HepG2 (cell line): Measurements from ENCODE around the gene PGA3. TPM values are rescaled to one million over a fixed set of nuclear protein-coding genes. Genes with fewer than 3 reads are reported as not detected.
A peak's percentile ranks its signal among the peaks of the same experiment; 100 is the strongest.

Experiments
- DPF2 ChIP-seq: sonication (generic); formaldehyde crosslinking; IDR thresholded peaks from 2 replicates; pipeline ENCODE4 v1.4.0; 2020; ENCODE audit warnings: mild to moderate bottlenecking, low read depth, missing genetic modification reagents, borderline replicate concordance
- KLF12 ChIP-seq: sonication (generic); formaldehyde crosslinking; IDR thresholded peaks from 2 replicates; pipeline ENCODE4 v1.4.0; 2020; ENCODE audit warnings: missing genetic modification reagents, borderline replicate concordance
- MEIS2 ChIP-seq: sonication (generic); formaldehyde crosslinking; IDR thresholded peaks from 2 replicates; pipeline ENCODE4 v1.9.0; 2021; ENCODE audit warnings: mild to moderate bottlenecking, missing genetic modification reagents
- MYC ChIP-seq: sonication (generic); formaldehyde crosslinking; IDR thresholded peaks from 2 replicates; pipeline ENCODE4 v1.9.0; 2021; ENCODE audit warnings: missing genetic modification reagents, borderline replicate concordance
- NFYC ChIP-seq: IDR thresholded peaks from 2 replicates; pipeline ENCODE4 v1.6.1; 2016; ENCODE audit warnings: missing genetic modification reagents, missing compliant biosample characterization
- RFXANK ChIP-seq: IDR thresholded peaks from 2 replicates; pipeline ENCODE4 v1.6.1; 2016
- SIN3A ChIP-seq: IDR thresholded peaks from 2 replicates; pipeline ENCODE4 v1.6.1; 2011; ENCODE audit warnings: low read depth, mild to moderate bottlenecking, control low read depth, low read length, borderline replicate concordance
- SMAD3 ChIP-seq: sonication (generic); formaldehyde crosslinking; IDR thresholded peaks from 2 replicates; pipeline ENCODE4 v1.4.0; 2020; ENCODE audit warnings: missing genetic modification reagents
- TBX2 ChIP-seq: sonication (generic); formaldehyde crosslinking; IDR thresholded peaks from 2 replicates; pipeline ENCODE4 v1.5.0; 2020; ENCODE audit warnings: missing genetic modification reagents, mild to moderate bottlenecking, borderline replicate concordance
- ZMAT3 ChIP-seq: sonication (generic); formaldehyde crosslinking; conservative IDR thresholded peaks from 2 replicates; pipeline ENCODE4 v1.7.0; 2021; ENCODE audit warnings: missing genetic modification reagents
- ZNF317 ChIP-seq: sonication (generic); formaldehyde crosslinking; IDR thresholded peaks from 2 replicates; pipeline ENCODE4 v1.5.0; 2020; ENCODE audit warnings: mild to moderate bottlenecking, missing genetic modification reagents
- ZNF430 ChIP-seq: sonication (generic); formaldehyde crosslinking; IDR thresholded peaks from 2 replicates; pipeline ENCODE4 v1.9.0; 2021; ENCODE audit warnings: mild to moderate bottlenecking, missing genetic modification reagents
- ZNF776 ChIP-seq: sonication (generic); formaldehyde crosslinking; IDR thresholded peaks from 2 replicates; pipeline ENCODE4 v1.4.0; 2020; ENCODE audit warnings: mild to moderate bottlenecking, missing genetic modification reagents
- ZSCAN31 ChIP-seq: sonication (generic); formaldehyde crosslinking; IDR thresholded peaks from 2 replicates; pipeline ENCODE4 v1.5.0; 2020; ENCODE audit warnings: low read depth, mild to moderate bottlenecking, missing genetic modification reagents
- polyA plus RNA-seq, 8 experiments: library from polyadenylated mRNA; depleted of rRNA in 3 of 8; stranded (reverse) in 7 of 8; unstranded in 1 of 8; fragments of >200 nt; fragmentation: Illumina TruSeq in 4 of 8; extraction: Trizol in 4 of 8; gene quantifications; 2 replicates each; pipeline versions ENCODE4 v1.2.1 to v1.2.3, GENCODE V29; 2011 to 2016; ENCODE audit warnings: low read depth in 4 of 8, missing spikeins in 1 of 8, mixed read lengths in 1 of 8; ENCODE audit not compliant: insufficient read depth in 1 of 8
- total RNA-seq, 5 experiments: library from RNA; depleted of rRNA; stranded (reverse); fragments of >200 nt; fragmentation: Illumina TruSeq; extraction: Trizol; gene quantifications; 2 replicates each; pipeline ENCODE4 v1.2.3, GENCODE V29; 2016; ENCODE audit warnings: low read depth in 1 of 5
- TF ChIP-seq, protein P1 (sequence below): IDR thresholded peaks from 2 replicates; pipeline ENCODE4 v1.6.1; 2016; ENCODE audit warnings: mild to moderate bottlenecking
- TF ChIP-seq, protein P2 (sequence below): sonication (generic); formaldehyde crosslinking; IDR thresholded peaks from 2 replicates; pipeline ENCODE4 v1.5.0; 2020; ENCODE audit warnings: mild to moderate bottlenecking, missing genetic modification reagents, moderate library complexity
- TF ChIP-seq, protein P3 (sequence below): sonication (generic); formaldehyde crosslinking; IDR thresholded peaks from 2 replicates; pipeline ENCODE4 v1.8.0; 2023; ENCODE audit warnings: mild to moderate bottlenecking, missing genetic modification reagents
- TF ChIP-seq, protein P4 (sequence below): sonication (generic); formaldehyde crosslinking; IDR thresholded peaks from 2 replicates; pipeline ENCODE4 v1.4.0; 2020; ENCODE audit warnings: low read depth, missing genetic modification reagents
- TF ChIP-seq, protein P5 (sequence below): sonication (generic); formaldehyde crosslinking; IDR thresholded peaks from 2 replicates; pipeline ENCODE4 v1.8.0; 2022; ENCODE audit warnings: missing genetic modification reagents, mild to moderate bottlenecking, inconsistent platforms, borderline replicate concordance

Gene PGA3
- total and polyA plus RNA-seq, 2 of the 13 experiments (the other 11 are each of a cell fraction or from before 2014, with no cell fraction given): not detected

DNA sequence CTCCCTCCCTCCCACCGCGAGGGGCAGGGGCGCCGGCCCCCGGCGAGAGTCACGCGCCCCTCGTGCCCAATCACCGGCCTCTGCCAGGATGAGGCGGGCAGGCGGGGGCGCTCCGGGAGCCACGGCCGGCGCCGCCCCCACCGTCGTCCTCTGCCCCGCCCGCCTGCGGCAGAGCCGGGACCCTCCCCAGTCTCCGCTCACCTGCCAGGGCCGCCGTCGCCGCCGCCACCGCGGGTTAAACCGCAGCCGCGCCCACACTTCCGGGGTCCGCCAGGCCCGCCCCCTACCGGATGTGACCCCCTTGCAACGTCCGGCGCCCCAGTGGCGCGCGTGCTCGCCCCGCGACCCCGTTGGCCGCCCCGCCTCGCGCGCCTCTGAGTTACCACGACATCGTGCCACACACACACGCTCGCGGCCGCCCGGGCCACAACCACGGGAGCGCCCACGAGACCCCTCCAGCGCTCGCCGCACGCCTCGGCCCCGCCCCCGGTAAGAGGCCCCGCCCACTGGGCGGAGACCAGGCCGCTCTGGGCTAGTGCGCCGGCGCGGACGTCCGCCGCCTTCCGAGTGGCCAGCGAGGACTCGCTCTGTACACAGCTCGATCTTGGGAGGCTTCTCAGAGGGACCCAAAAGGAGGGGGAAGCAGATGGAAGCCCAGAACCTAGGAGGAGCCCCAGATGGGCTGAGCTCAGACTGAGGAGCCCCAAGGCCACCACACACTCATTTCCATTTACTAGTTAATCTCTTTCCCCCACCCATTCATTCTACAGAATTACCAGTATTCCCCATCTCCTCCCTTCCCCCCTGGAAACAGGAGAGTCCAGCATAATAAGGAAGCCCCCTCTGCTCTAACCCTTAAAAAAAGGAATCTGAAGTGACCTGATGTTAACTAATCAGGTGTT, 41.9 kb upstream of the PGA3 start, which contains the start of gene VPS37C (continued):
- TF ChIP-seq NFYC (CRISPR knock-in tag) (peak; percentile 76), TBX2 (peak; percentile 69), MEIS2 (CRISPR knock-in tag) (0 out of 2 replicates have a peak, but pooled peaks have one; percentile 45), ZNF776 (CRISPR knock-in tag) (0 out of 2 replicates have a peak, but pooled peaks have one; percentile 13), ZNF317 (CRISPR knock-in tag) (0 out of 2 replicates have a peak, but pooled peaks have one; percentile 6), ZMAT3 (CRISPR knock-in tag) (0 out of 2 replicates have a peak, but pooled peaks have one; percentile 74), RFXANK (no peak), KLF12 (CRISPR knock-in tag) (peak; percentile 75; the same call in 1 of the 2 replicates), SMAD3 (CRISPR knock-in tag) (peak; percentile 18; the same call in 1 of the 2 replicates), ZNF430 (CRISPR knock-in tag) (peak; percentile 93), DPF2 (CRISPR knock-in tag) (0 out of 2 replicates have a peak, but pooled peaks have one; percentile 13), SIN3A (peak; percentile 44; the same call in 1 of the 2 replicates), MYC (CRISPR knock-in tag) (peak; percentile 83), ZSCAN31 (peak; percentile 44; the same call in 1 of the 2 replicates)
- TF ChIP-seq, protein P1, sequence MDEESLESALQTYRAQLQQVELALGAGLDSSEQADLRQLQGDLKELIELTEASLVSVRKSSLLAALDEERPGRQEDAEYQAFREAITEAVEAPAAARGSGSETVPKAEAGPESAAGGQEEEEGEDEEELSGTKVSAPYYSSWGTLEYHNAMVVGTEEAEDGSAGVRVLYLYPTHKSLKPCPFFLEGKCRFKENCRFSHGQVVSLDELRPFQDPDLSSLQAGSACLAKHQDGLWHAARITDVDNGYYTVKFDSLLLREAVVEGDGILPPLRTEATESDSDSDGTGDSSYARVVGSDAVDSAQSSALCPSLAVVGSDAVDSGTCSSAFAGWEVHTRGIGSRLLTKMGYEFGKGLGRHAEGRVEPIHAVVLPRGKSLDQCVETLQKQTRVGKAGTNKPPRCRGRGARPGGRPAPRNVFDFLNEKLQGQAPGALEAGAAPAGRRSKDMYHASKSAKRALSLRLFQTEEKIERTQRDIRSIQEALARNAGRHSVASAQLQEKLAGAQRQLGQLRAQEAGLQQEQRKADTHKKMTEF: peak; percentile 22; the same call in 1 of the 2 replicates
- TF ChIP-seq, protein P2, sequence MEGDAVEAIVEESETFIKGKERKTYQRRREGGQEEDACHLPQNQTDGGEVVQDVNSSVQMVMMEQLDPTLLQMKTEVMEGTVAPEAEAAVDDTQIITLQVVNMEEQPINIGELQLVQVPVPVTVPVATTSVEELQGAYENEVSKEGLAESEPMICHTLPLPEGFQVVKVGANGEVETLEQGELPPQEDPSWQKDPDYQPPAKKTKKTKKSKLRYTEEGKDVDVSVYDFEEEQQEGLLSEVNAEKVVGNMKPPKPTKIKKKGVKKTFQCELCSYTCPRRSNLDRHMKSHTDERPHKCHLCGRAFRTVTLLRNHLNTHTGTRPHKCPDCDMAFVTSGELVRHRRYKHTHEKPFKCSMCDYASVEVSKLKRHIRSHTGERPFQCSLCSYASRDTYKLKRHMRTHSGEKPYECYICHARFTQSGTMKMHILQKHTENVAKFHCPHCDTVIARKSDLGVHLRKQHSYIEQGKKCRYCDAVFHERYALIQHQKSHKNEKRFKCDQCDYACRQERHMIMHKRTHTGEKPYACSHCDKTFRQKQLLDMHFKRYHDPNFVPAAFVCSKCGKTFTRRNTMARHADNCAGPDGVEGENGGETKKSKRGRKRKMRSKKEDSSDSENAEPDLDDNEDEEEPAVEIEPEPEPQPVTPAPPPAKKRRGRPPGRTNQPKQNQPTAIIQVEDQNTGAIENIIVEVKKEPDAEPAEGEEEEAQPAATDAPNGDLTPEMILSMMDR (CRISPR knock-in tag): peak; percentile 2; the same call in 1 of the 2 replicates
- TF ChIP-seq, protein P3, sequence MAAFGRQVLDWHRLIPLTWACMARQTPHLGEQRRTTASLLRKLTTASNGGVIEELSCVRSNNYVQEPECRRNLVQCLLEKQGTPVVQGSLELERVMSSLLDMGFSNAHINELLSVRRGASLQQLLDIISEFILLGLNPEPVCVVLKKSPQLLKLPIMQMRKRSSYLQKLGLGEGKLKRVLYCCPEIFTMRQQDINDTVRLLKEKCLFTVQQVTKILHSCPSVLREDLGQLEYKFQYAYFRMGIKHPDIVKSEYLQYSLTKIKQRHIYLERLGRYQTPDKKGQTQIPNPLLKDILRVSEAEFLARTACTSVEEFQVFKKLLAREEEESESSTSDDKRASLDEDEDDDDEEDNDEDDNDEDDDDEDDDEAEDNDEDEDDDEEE (CRISPR knock-in tag): peak; percentile 88; the same call in 1 of the 2 replicates
- TF ChIP-seq, protein P4, sequence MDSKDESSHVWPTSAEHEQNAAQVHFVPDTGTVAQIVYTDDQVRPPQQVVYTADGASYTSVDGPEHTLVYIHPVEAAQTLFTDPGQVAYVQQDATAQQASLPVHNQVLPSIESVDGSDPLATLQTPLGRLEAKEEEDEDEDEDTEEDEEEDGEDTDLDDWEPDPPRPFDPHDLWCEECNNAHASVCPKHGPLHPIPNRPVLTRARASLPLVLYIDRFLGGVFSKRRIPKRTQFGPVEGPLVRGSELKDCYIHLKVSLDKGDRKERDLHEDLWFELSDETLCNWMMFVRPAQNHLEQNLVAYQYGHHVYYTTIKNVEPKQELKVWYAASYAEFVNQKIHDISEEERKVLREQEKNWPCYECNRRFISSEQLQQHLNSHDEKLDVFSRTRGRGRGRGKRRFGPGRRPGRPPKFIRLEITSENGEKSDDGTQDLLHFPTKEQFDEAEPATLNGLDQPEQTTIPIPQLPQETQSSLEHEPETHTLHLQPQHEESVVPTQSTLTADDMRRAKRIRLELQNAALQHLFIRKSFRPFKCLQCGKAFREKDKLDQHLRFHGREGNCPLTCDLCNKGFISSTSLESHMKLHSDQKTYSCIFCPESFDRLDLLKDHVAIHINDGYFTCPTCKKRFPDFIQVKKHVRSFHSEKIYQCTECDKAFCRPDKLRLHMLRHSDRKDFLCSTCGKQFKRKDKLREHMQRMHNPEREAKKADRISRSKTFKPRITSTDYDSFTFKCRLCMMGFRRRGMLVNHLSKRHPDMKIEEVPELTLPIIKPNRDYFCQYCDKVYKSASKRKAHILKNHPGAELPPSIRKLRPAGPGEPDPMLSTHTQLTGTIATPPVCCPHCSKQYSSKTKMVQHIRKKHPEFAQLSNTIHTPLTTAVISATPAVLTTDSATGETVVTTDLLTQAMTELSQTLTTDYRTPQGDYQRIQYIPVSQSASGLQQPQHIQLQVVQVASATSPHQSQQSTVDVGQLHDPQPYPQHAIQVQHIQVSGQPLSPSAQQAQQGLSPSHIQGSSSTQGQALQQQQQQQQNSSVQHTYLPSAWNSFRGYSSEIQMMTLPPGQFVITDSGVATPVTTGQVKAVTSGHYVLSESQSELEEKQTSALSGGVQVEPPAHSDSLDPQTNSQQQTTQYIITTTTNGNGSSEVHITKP (CRISPR knock-in tag): peak; percentile 93
- TF ChIP-seq, protein P5, sequence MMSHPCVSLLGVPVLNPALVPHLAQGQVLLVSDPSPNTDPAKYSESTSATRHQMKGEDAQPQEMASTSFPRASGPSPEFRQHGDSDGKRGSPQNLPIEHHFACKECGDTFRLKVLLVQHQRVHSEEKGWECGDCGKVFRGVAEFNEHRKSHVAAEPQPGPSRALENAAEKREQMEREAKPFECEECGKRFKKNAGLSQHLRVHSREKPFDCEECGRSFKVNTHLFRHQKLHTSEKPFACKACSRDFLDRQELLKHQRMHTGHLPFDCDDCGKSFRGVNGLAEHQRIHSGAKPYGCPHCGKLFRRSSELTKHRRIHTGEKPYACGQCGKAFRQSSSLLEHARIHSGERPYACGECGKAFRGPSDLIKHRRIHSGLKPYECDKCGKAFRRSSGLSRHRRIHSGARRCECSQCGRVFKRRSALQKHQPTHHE (CRISPR knock-in tag): peak; percentile 6; the same call in 1 of the 2 replicates
